Right lobe of liver (tissue), 4 donors: ENCODE results near the gene PLG.
"Not testable (repeated sequence)": the region's sequence is repeated elsewhere in the genome, so short reads cannot be mapped to it uniquely, and the experiment has no call there.

Experiments
- CTCF ChIP-seq, 4 donors: fragments of 200-600 bp in 3 of 4; fragments of 450-650 bp in 1 of 4; IDR thresholded peaks; one replicate each; pipeline versions ENCODE4 v1.5.1 to v1.8.0; 2016 to 2022; ENCODE audit warnings: antibody characterized with exemption in 4 of 4, mild to moderate bottlenecking in 2 of 4
- POLR2A ChIP-seq: fragments of 450-650 bp; IDR thresholded peaks from one replicate; pipeline ENCODE4 v1.6.1; 2017; ENCODE audit warnings: antibody characterized with exemption, mild to moderate bottlenecking
- donor health status: DM: no; HTN: no; CAD: no.
- donor health status: DM: no; HTN: no; CAD: no.
- donor health status: DM: no; HTN: yes; CAD: no.

- TF ChIP-seq CTCF (IDR thresholded peaks at IDR 0.05); POLR2A: not testable (repeated sequence)
Observed at GRCh38 chr6:160802049-160802448, 100.0 kb downstream of the PLG start.
